BE2C (cell line): ENCODE results near the gene STAP2.

Source experiments
- DNase-seq: peaks from one replicate; pipeline ENCODE4 v3.0.0-alpha.2; 2020
- H3K27me3 ChIP-seq: fragments of 250-450 bp; sonication (Bioruptor Pico); 2 replicates; pipeline ENCODE4 v1.5.1; 2020; ENCODE audit warnings: mild to moderate bottlenecking
- H3K36me3 ChIP-seq: fragments of 250-450 bp; sonication (Bioruptor Pico); 2 replicates; pipeline ENCODE4 v1.5.1; 2020; ENCODE audit warnings: mild to moderate bottlenecking
- H3K4me1 ChIP-seq: fragments of 250-450 bp; sonication (Bioruptor Pico); 2 replicates; pipeline ENCODE4 v1.5.1; 2020
- H3K4me3 ChIP-seq: 2 replicates; pipeline ENCODE4 v1.5.1; 2011; ENCODE audit warnings: low read depth, low read length
- H3K9me3 ChIP-seq: fragments of 250-450 bp; sonication (Bioruptor Pico); 2 replicates; pipeline ENCODE4 v1.5.1; 2020
- CTCF ChIP-seq: IDR thresholded peaks from 2 replicates; pipeline ENCODE4 v1.5.1; 2012; ENCODE audit warnings: mild to moderate bottlenecking, low read depth, low read length

STAP2 gene

GRCh38 chr19:4379383-4380253 lies 41.0 kb upstream of the STAP2 start:
- peaks cover 8% of the 10 kb centered on the region for H3K36me3 ChIP-seq
- no peak for TF ChIP-seq CTCF
- H3K27me3 ChIP-seq, result no peaks in the 10 kb centered on the region
- H3K4me1 ChIP-seq, result peaks cover 21% of the 10 kb centered on the region
- no peak for DNase-seq
- no peaks in the 10 kb centered on the region for H3K9me3 ChIP-seq
- H3K4me3 ChIP-seq, result no peak overlapping the region

GRCh38 chr19:4378886-4379285 lies 40.3 kb upstream of the STAP2 start:
- H3K36me3 ChIP-seq, result peaks cover 6% of the 10 kb centered on the region
- no peak for DNase-seq
- no peak for TF ChIP-seq CTCF
- H3K27me3 ChIP-seq, result no peaks in the 10 kb centered on the region
- H3K9me3 ChIP-seq, result no peaks in the 10 kb centered on the region
- no peak overlapping the region for H3K4me3 ChIP-seq
- H3K4me1 ChIP-seq, result peaks cover 28% of the 10 kb centered on the region

- TF ChIP-seq CTCF, result no peak
- Histone ChIP-seq H3K36me3 (no peaks in the 10 kb centered on the region), H3K9me3 (no peaks in the 10 kb centered on the region), H3K27me3 (no peaks in the 10 kb centered on the region), H3K4me3 (no peak overlapping the region), H3K4me1 (peaks cover 33% of the 10 kb centered on the region)
- no peak for DNase-seq
Measured at GRCh38 chr19:4376991-4377781, 38.6 kb upstream of the STAP2 start.

GRCh38 chr19:4376671-4376990 lies 38.0 kb upstream of the STAP2 start:
- H3K4me3 ChIP-seq, result no peak overlapping the region
- no peak for TF ChIP-seq CTCF
- H3K36me3 ChIP-seq, result no peaks in the 10 kb centered on the region; the same call in 1 of the 2 replicates
- H3K27me3 ChIP-seq, result no peaks in the 10 kb centered on the region
- no peaks in the 10 kb centered on the region for H3K9me3 ChIP-seq
- DNase-seq, result no peak
- peaks cover 33% of the 10 kb centered on the region for H3K4me1 ChIP-seq

GRCh38 chr19:4376028-4376670 lies 37.5 kb upstream of the STAP2 start:
- DNase-seq, result no peak
- Histone ChIP-seq H3K27me3 (no peaks in the 10 kb centered on the region), H3K36me3 (no peaks in the 10 kb centered on the region; the same call in 1 of the 2 replicates), H3K4me3 (0 out of 2 replicates have a peak overlapping the region, but pooled peaks have one; percentile 7), H3K9me3 (no peaks in the 10 kb centered on the region), H3K4me1 (peaks cover 33% of the 10 kb centered on the region)
- TF ChIP-seq CTCF, result no peak
